LoVo (cell line): Measurements from ENCODE around the gene KRTAP5-11.
A peak's percentile ranks its signal among the peaks of the same experiment; 100 is the strongest.
"Not testable (repeated sequence)": the region's sequence is repeated elsewhere in the genome, so short reads cannot be mapped to it uniquely, and the experiment has no call there.

Experiments used
- DNase-seq: peaks from one replicate; pipeline ENCODE4 v3.0.0-alpha.2; 2016; ENCODE audit warnings: low spot score

KRTAP5-11 gene

GRCh38 chr11:71582309-71582895, at the start of gene KRTAP5-11:
Gene KRTAP5-11, minus strand, starts transcription at chr11:71582875. Its CDS starts 38 bp downstream, at chr11:71582837.
- no peak for DNase-seq

GRCh38 chr11:71631551-71631950, 48.9 kb upstream of the KRTAP5-11 start:
- not testable (repeated sequence) for DNase-seq

- not testable (repeated sequence) for DNase-seq
These were observed 47.4 kb upstream of the KRTAP5-11 start for GRCh38 chr11:71630071-71630470.

GRCh38 chr11:71628943-71629342, 46.3 kb upstream of the KRTAP5-11 start:
- not testable (repeated sequence) for DNase-seq

- DNase-seq, result not testable (repeated sequence)
These were observed 40.6 kb upstream of the KRTAP5-11 start for GRCh38 chr11:71623226-71623625.

GRCh38 chr11:71622561-71622960, 39.9 kb upstream of the KRTAP5-11 start:
- not testable (repeated sequence) for DNase-seq

- DNase-seq, result peak; percentile 52
These were observed 32.3 kb upstream of the KRTAP5-11 start for GRCh38 chr11:71615003-71615402.

GRCh38 chr11:71614366-71614917, 31.8 kb upstream of the KRTAP5-11 start:
- not testable (repeated sequence) for DNase-seq

GRCh38 chr11:71613931-71614330, 31.3 kb upstream of the KRTAP5-11 start:
- not testable (repeated sequence) for DNase-seq

GRCh38 chr11:71611218-71611910, 28.7 kb upstream of the KRTAP5-11 start:
- not testable (repeated sequence) for DNase-seq

- DNase-seq, result not testable (repeated sequence)
These were observed 25.6 kb upstream of the KRTAP5-11 start for GRCh38 chr11:71608272-71608671.

- not testable (repeated sequence) for DNase-seq
These were observed 25.0 kb upstream of the KRTAP5-11 start for GRCh38 chr11:71607520-71608216.

- not testable (repeated sequence) for DNase-seq
These were observed 24.3 kb upstream of the KRTAP5-11 start for GRCh38 chr11:71606853-71607519.

- not testable (repeated sequence) for DNase-seq
These were observed 22.3 kb upstream of the KRTAP5-11 start for GRCh38 chr11:71604798-71605488.

- DNase-seq, result not testable (repeated sequence)
These were observed 20.5 kb upstream of the KRTAP5-11 start for GRCh38 chr11:71603221-71603620.

GRCh38 chr11:71589546-71589920, 6.9 kb upstream of the KRTAP5-11 start:
- not testable (repeated sequence) for DNase-seq

- DNase-seq, result not testable (repeated sequence)
These were observed 6.3 kb upstream of the KRTAP5-11 start for GRCh38 chr11:71588822-71589545.

GRCh38 chr11:71588314-71588713, 5.6 kb upstream of the KRTAP5-11 start:
- DNase-seq, result not testable (repeated sequence)

- DNase-seq, result not testable (repeated sequence)
These were observed 3.0 kb upstream of the KRTAP5-11 start for GRCh38 chr11:71585673-71586072.

- not testable (repeated sequence) for DNase-seq
These were observed 294 bp upstream of the KRTAP5-11 start for GRCh38 chr11:71582969-71583368.

GRCh38 chr11:71581826-71582225, 849 bp downstream of the KRTAP5-11 start:
- DNase-seq, result no peak
